ENCODE results near the gene GNB1L. TPM values are rescaled to one million over a fixed set of nuclear protein-coding genes. Genes with fewer than 3 reads are reported as not detected.
"Not testable (repeated sequence)": the region's sequence is repeated elsewhere in the genome, so short reads cannot be mapped to it uniquely, and the experiment has no call there.

GNB1L gene
- total and polyA plus RNA-seq, 4 donors = 3.2 to 10.3 (median 5.3) TPM

GRCh38 chr22:19837915-19838314 lies 16.8 kb downstream of the GNB1L start:
- H3K4me3 ChIP-seq (ENCODE audit: low read depth, low read length) = no peak overlapping the region
- H3K27me3 ChIP-seq (ENCODE audit: control insufficient read depth, insufficient read depth, low read length) = no peaks in the 10 kb centered on the region
- no peaks in the 10 kb centered on the region for H3K36me3 ChIP-seq (ENCODE audit: control insufficient read depth, insufficient read depth, low read length)
- H3K27ac ChIP-seq (ENCODE audit: low read depth, low read length) = no peak overlapping the region
- WGBS (ENCODE audit: insufficient coverage) = no CpG with 5 or more reads among the region's 6 CpGs
- H3K4me1 ChIP-seq (ENCODE audit: control insufficient read depth, insufficient read depth, low read length) = peaks cover 10% of the 10 kb centered on the region
- H3K9me3 ChIP-seq (ENCODE audit: control insufficient read depth, insufficient read depth, low read length) = no peaks in the 10 kb centered on the region
- DNase-seq (ENCODE audit: low read depth in 4 of 6, low spot score in 6 of 6) = no peak

- Histone ChIP-seq H3K27ac (ENCODE audit: low read depth, low read length) (no peak overlapping the region), H3K9me3 (ENCODE audit: control insufficient read depth, insufficient read depth, low read length) (no peaks in the 10 kb centered on the region), H3K4me1 (ENCODE audit: control insufficient read depth, insufficient read depth, low read length) (peaks cover 3% of the 10 kb centered on the region), H3K4me3 (ENCODE audit: low read depth, low read length) (no peak overlapping the region), H3K36me3 (ENCODE audit: control insufficient read depth, insufficient read depth, low read length) (no peaks in the 10 kb centered on the region), H3K27me3 (ENCODE audit: control insufficient read depth, insufficient read depth, low read length) (no peaks in the 10 kb centered on the region)
- DNase-seq (ENCODE audit: low read depth in 4 of 6, low spot score in 6 of 6) = no peak
These were observed 18.2 kb downstream of the GNB1L start for GRCh38 chr22:19836512-19836911.

GRCh38 chr22:19834599-19834998 lies 20.1 kb downstream of the GNB1L start:
- no peak for DNase-seq (ENCODE audit: low read depth in 4 of 6, low spot score in 6 of 6)
- no peaks in the 10 kb centered on the region for H3K27me3 ChIP-seq (ENCODE audit: control insufficient read depth, insufficient read depth, low read length)
- no peaks in the 10 kb centered on the region for H3K36me3 ChIP-seq (ENCODE audit: control insufficient read depth, insufficient read depth, low read length)
- no peak overlapping the region for H3K27ac ChIP-seq (ENCODE audit: low read depth, low read length)
- peaks cover 3% of the 10 kb centered on the region for H3K4me1 ChIP-seq (ENCODE audit: control insufficient read depth, insufficient read depth, low read length)
- H3K9me3 ChIP-seq (ENCODE audit: control insufficient read depth, insufficient read depth, low read length) = no peaks in the 10 kb centered on the region
- H3K4me3 ChIP-seq (ENCODE audit: low read depth, low read length) = no peak overlapping the region

GRCh38 chr22:19833327-19833726 lies 21.3 kb downstream of the GNB1L start:
- not testable (repeated sequence) for H3K36me3 ChIP-seq (ENCODE audit: control insufficient read depth, insufficient read depth, low read length); H3K4me1 ChIP-seq (ENCODE audit: control insufficient read depth, insufficient read depth, low read length); H3K9me3 ChIP-seq (ENCODE audit: control insufficient read depth, insufficient read depth, low read length); H3K27me3 ChIP-seq (ENCODE audit: control insufficient read depth, insufficient read depth, low read length); H3K27ac ChIP-seq (ENCODE audit: low read depth, low read length); DNase-seq (ENCODE audit: low read depth in 4 of 6, low spot score in 6 of 6); H3K4me3 ChIP-seq (ENCODE audit: low read depth, low read length)
- WGBS (ENCODE audit: insufficient coverage) = 89% methylated on average over 6 of the region's 9 CpGs

GRCh38 chr22:19832476-19833108 lies 22.1 kb downstream of the GNB1L start:
- Histone ChIP-seq H3K27ac (ENCODE audit: low read depth, low read length) (no peak overlapping the region), H3K9me3 (ENCODE audit: control insufficient read depth, insufficient read depth, low read length) (no peaks in the 10 kb centered on the region), H3K36me3 (ENCODE audit: control insufficient read depth, insufficient read depth, low read length) (no peaks in the 10 kb centered on the region), H3K27me3 (ENCODE audit: control insufficient read depth, insufficient read depth, low read length) (no peaks in the 10 kb centered on the region), H3K4me3 (ENCODE audit: low read depth, low read length) (no peak overlapping the region), H3K4me1 (ENCODE audit: control insufficient read depth, insufficient read depth, low read length) (peaks cover 3% of the 10 kb centered on the region)
- 80% methylated on average over 7 of the region's 7 CpGs for WGBS (ENCODE audit: insufficient coverage)
- no peak for DNase-seq (ENCODE audit: low read depth in 4 of 6, low spot score in 6 of 6)

GRCh38 chr22:19831979-19832378 lies 22.7 kb downstream of the GNB1L start:
- 71% methylated on average over 2 of the region's 3 CpGs for WGBS (ENCODE audit: insufficient coverage)
- not testable (repeated sequence) for H3K4me3 ChIP-seq (ENCODE audit: low read depth, low read length); H3K27ac ChIP-seq (ENCODE audit: low read depth, low read length)

GRCh38 chr22:19831016-19831415 lies 23.7 kb downstream of the GNB1L start:
- H3K4me3 ChIP-seq (ENCODE audit: low read depth, low read length) = no peak overlapping the region
- H3K27ac ChIP-seq (ENCODE audit: low read depth, low read length) = no peak overlapping the region
- no CpG with 5 or more reads among the region's 6 CpGs for WGBS (ENCODE audit: insufficient coverage)
- H3K9me3 ChIP-seq (ENCODE audit: control insufficient read depth, insufficient read depth, low read length) = no peaks in the 10 kb centered on the region
- H3K36me3 ChIP-seq (ENCODE audit: control insufficient read depth, insufficient read depth, low read length) = no peaks in the 10 kb centered on the region
- H3K4me1 ChIP-seq (ENCODE audit: control insufficient read depth, insufficient read depth, low read length) = peaks cover 3% of the 10 kb centered on the region
- no peaks in the 10 kb centered on the region for H3K27me3 ChIP-seq (ENCODE audit: control insufficient read depth, insufficient read depth, low read length)
- DNase-seq (ENCODE audit: low read depth in 4 of 6, low spot score in 6 of 6) = no peak

More at GRCh38 chr22:19831979-19832378, 22.7 kb downstream of the GNB1L start:
- not testable (repeated sequence) for DNase-seq (ENCODE audit: low read depth in 4 of 6, low spot score in 6 of 6); H3K27me3 ChIP-seq (ENCODE audit: control insufficient read depth, insufficient read depth, low read length); H3K36me3 ChIP-seq (ENCODE audit: control insufficient read depth, insufficient read depth, low read length); H3K4me1 ChIP-seq (ENCODE audit: control insufficient read depth, insufficient read depth, low read length); H3K9me3 ChIP-seq (ENCODE audit: control insufficient read depth, insufficient read depth, low read length)

GRCh38 chr22:19828035-19828401 lies 26.7 kb downstream of the GNB1L start:
- Histone ChIP-seq H3K4me3 (ENCODE audit: low read depth, low read length) (no peak overlapping the region), H3K27ac (ENCODE audit: low read depth, low read length) (no peak overlapping the region), H3K4me1 (ENCODE audit: control insufficient read depth, insufficient read depth, low read length) (peaks cover 7% of the 10 kb centered on the region), H3K36me3 (ENCODE audit: control insufficient read depth, insufficient read depth, low read length) (no peaks in the 10 kb centered on the region), H3K9me3 (ENCODE audit: control insufficient read depth, insufficient read depth, low read length) (no peaks in the 10 kb centered on the region), H3K27me3 (ENCODE audit: control insufficient read depth, insufficient read depth, low read length) (no peaks in the 10 kb centered on the region)
- no CpG with 5 or more reads among the region's 2 CpGs for WGBS (ENCODE audit: insufficient coverage)
- DNase-seq (ENCODE audit: low read depth in 4 of 6, low spot score in 6 of 6) = no peak

GRCh38 chr22:19827341-19828034 lies 27.2 kb downstream of the GNB1L start:
- no peaks in the 10 kb centered on the region for H3K27me3 ChIP-seq (ENCODE audit: control insufficient read depth, insufficient read depth, low read length)
- peaks cover 6% of the 10 kb centered on the region for H3K4me1 ChIP-seq (ENCODE audit: control insufficient read depth, insufficient read depth, low read length)
- H3K9me3 ChIP-seq (ENCODE audit: control insufficient read depth, insufficient read depth, low read length) = no peaks in the 10 kb centered on the region
- 97% methylated on average over 5 of the region's 10 CpGs for WGBS (ENCODE audit: insufficient coverage)
- H3K27ac ChIP-seq (ENCODE audit: low read depth, low read length) = no peak overlapping the region
- peaks cover under 1% of the 10 kb centered on the region for H3K36me3 ChIP-seq (ENCODE audit: control insufficient read depth, insufficient read depth, low read length)
- DNase-seq (ENCODE audit: low read depth in 4 of 6, low spot score in 6 of 6) = no peak
- H3K4me3 ChIP-seq (ENCODE audit: low read depth, low read length) = no peak overlapping the region

GRCh38 chr22:19826619-19826950 lies 28.1 kb downstream of the GNB1L start:
- no peak for DNase-seq (ENCODE audit: low read depth in 4 of 6, low spot score in 6 of 6)
- Histone ChIP-seq H3K4me3 (ENCODE audit: low read depth, low read length) (no peak overlapping the region), H3K27me3 (ENCODE audit: control insufficient read depth, insufficient read depth, low read length) (no peaks in the 10 kb centered on the region), H3K36me3 (ENCODE audit: control insufficient read depth, insufficient read depth, low read length) (peaks cover 4% of the 10 kb centered on the region), H3K9me3 (ENCODE audit: control insufficient read depth, insufficient read depth, low read length) (no peaks in the 10 kb centered on the region), H3K27ac (ENCODE audit: low read depth, low read length) (no peak overlapping the region), H3K4me1 (ENCODE audit: control insufficient read depth, insufficient read depth, low read length) (peaks cover 4% of the 10 kb centered on the region)
- 43% methylated on average over 1 of the region's 2 CpGs for WGBS (ENCODE audit: insufficient coverage)
